IMR-90 (cell line): ENCODE data around the gene GFOD2. TPM values are rescaled to one million over a fixed set of nuclear protein-coding genes. Genes with fewer than 3 reads are reported as not detected.

Experiments
- ATAC-seq: fragments of 200-7000 bp; cut with Tn5 transposase; 2 replicates; pipeline ENCODE4 v1.9.1; 2020; ENCODE audit warnings: low read depth, mild to moderate bottlenecking, moderate library complexity
- BruUV-seq: library from RNA; stranded (reverse); fragments of 400-500 nt; replicated peaks from 2 replicates; lab custom pipeline; 2021; lab: Mats Ljungman, UMichigan
- CTCF ChIA-PET: fragments of 300-600 bp; formaldehyde crosslinking; extraction: SDS; loops from one replicate; lab custom pipeline; 2021; ENCODE audit warnings: antibody characterized with exemption; lab: Yijun Ruan, JAX
- POLR2A ChIA-PET: fragments of 300-600 bp; sonication (Branson Sonifier 250); formaldehyde crosslinking; loops from one replicate; lab custom pipeline; 2022; ENCODE audit warnings: antibody characterized with exemption; ENCODE audit not compliant: unreplicated experiment; lab: Charles Lee
- DNase-seq: peaks from one replicate; pipeline ENCODE4 v3.0.0; 2013
- H2AFZ ChIP-seq: replicated peaks from 2 replicates; pipeline ENCODE3; 2013; ENCODE audit warnings: low read length, mild to moderate bottlenecking; ENCODE audit not compliant: poor library complexity
- H2AK5ac ChIP-seq: 2 replicates; pipeline ENCODE4 v1.6.1; 2013; ENCODE audit warnings: low read depth, low read length, inconsistent platforms
- H2AK9ac ChIP-seq: replicated peaks from 2 replicates; pipeline ENCODE3; 2013; ENCODE audit warnings: mild to moderate bottlenecking, low read depth, low read length, moderate library complexity; ENCODE audit not compliant: poor library complexity
- H2BK120ac ChIP-seq: 2 replicates; pipeline ENCODE4 v1.6.1; 2013; ENCODE audit warnings: low read depth, low read length, inconsistent platforms
- H2BK15ac ChIP-seq: 3 replicates; pipeline ENCODE4 v1.6.1; 2013; ENCODE audit warnings: low read depth, low read length, inconsistent platforms
- H2BK20ac ChIP-seq: 2 replicates; pipeline ENCODE4 v1.6.1; 2013; ENCODE audit warnings: low read depth, mild to moderate bottlenecking, inconsistent platforms, low read length, moderate library complexity
- H2BK5ac ChIP-seq: 2 replicates; pipeline ENCODE4 v1.6.1; 2013; ENCODE audit warnings: mild to moderate bottlenecking, low read depth, low read length, inconsistent platforms; ENCODE audit not compliant: poor library complexity, severe bottlenecking
- H3K14ac ChIP-seq: replicated peaks from 2 replicates; pipeline ENCODE4 v1.6.1; 2013; ENCODE audit warnings: low read depth, low read length, inconsistent platforms
- H3K18ac ChIP-seq: 2 replicates; pipeline ENCODE4 v1.6.1; 2013; ENCODE audit warnings: low read depth, low read length, control low read depth
- H3K23ac ChIP-seq: 2 replicates; pipeline ENCODE4 v1.6.1; 2013; ENCODE audit warnings: low read depth, low read length, inconsistent platforms
- H3K27ac ChIP-seq: 2 replicates; pipeline ENCODE4 v1.5.1; 2013; ENCODE audit warnings: mild to moderate bottlenecking, control low read depth, low read length; ENCODE audit not compliant: insufficient read depth
- H3K27me3 ChIP-seq: 2 replicates; pipeline ENCODE4 v1.6.1; 2013; ENCODE audit warnings: low read length; ENCODE audit not compliant: control insufficient read depth, insufficient read depth
- H3K36me3 ChIP-seq: 2 replicates; pipeline ENCODE4 v1.6.1; 2013; ENCODE audit warnings: low read length, mixed read lengths; ENCODE audit not compliant: control insufficient read depth, insufficient read depth
- H3K4ac ChIP-seq: 2 replicates; pipeline ENCODE4 v1.6.1; 2013; ENCODE audit warnings: low read depth, low read length, inconsistent platforms
- H3K4me1 ChIP-seq: 2 replicates; pipeline ENCODE4 v1.6.1; 2013; ENCODE audit warnings: low read length, mixed read lengths; ENCODE audit not compliant: control insufficient read depth, insufficient read depth
- H3K4me2 ChIP-seq: 2 replicates; pipeline ENCODE4 v1.6.1; 2013; ENCODE audit warnings: low read depth, mild to moderate bottlenecking, control low read depth, low read length, moderate library complexity
- H3K4me3 ChIP-seq: 2 replicates; pipeline ENCODE4 v1.5.1; 2013; ENCODE audit warnings: low read depth, mild to moderate bottlenecking, control low read depth, low read length, moderate library complexity; ENCODE audit not compliant: insufficient read depth
- H3K56ac ChIP-seq: 2 replicates; pipeline ENCODE4 v1.6.1; 2013; ENCODE audit warnings: low read length, inconsistent platforms; ENCODE audit not compliant: insufficient read depth; ENCODE audit errors: extremely low read depth
- H3K79me1 ChIP-seq, 2 experiments: 2 replicates each; pipeline ENCODE4 v1.6.1; 2013; ENCODE audit warnings: low read length in 2 of 2, inconsistent platforms in 1 of 2, low read depth in 1 of 2
- H3K9ac ChIP-seq: 2 replicates; pipeline ENCODE4 v1.6.1; 2013; ENCODE audit warnings: low read depth, low read length, control low read depth
- H3K9me1 ChIP-seq: 2 replicates; pipeline ENCODE4 v1.6.1; 2013; ENCODE audit warnings: low read length, inconsistent platforms; ENCODE audit not compliant: insufficient read depth
- H3K9me3 ChIP-seq: 2 replicates; pipeline ENCODE4 v1.6.1; 2013; ENCODE audit warnings: low read length; ENCODE audit not compliant: control insufficient read depth, insufficient read depth
- H4K20me1 ChIP-seq: 2 replicates; pipeline ENCODE4 v1.6.1; 2013; ENCODE audit warnings: low read length, inconsistent platforms; ENCODE audit not compliant: insufficient read depth
- H4K5ac ChIP-seq: 2 replicates; pipeline ENCODE4 v1.6.1; 2013; ENCODE audit warnings: mild to moderate bottlenecking, low read depth, low read length, control low read depth
- H4K8ac ChIP-seq, 2 experiments: 2 replicates each; pipeline ENCODE4 v1.6.1; 2013; ENCODE audit warnings: low read depth in 2 of 2, low read length in 2 of 2, control low read depth in 1 of 2, inconsistent platforms in 1 of 2
- H4K91ac ChIP-seq: 2 replicates; pipeline ENCODE4 v1.6.1; 2013; ENCODE audit warnings: low read depth, low read length, inconsistent platforms; ENCODE audit not compliant: insufficient read depth
- BHLHE40 ChIP-seq: fragments of 150-350 bp; IDR thresholded peaks from 2 replicates; pipeline ENCODE4 v1.6.1; 2016; ENCODE audit warnings: mild to moderate bottlenecking, low read depth, low read length
- CEBPB ChIP-seq: IDR thresholded peaks from 2 replicates; pipeline ENCODE4 v1.6.1; 2012; ENCODE audit warnings: low read depth, low read length, improper control_type of control experiment
- CHD1 ChIP-seq: IDR thresholded peaks from 2 replicates; pipeline ENCODE4 v1.6.1; 2012; ENCODE audit warnings: low read depth, low read length, improper control_type of control experiment
- FOS ChIP-seq: fragments of 150-350 bp; IDR thresholded peaks from 2 replicates; pipeline ENCODE4 v1.6.1; 2016; ENCODE audit warnings: low read depth, low read length
- MAZ ChIP-seq: IDR thresholded peaks from 2 replicates; pipeline ENCODE4 v1.6.1; 2012; ENCODE audit warnings: low read depth, mild to moderate bottlenecking, low read length, improper control_type of control experiment, moderate library complexity, borderline replicate concordance
- POLR2A ChIP-seq: IDR thresholded peaks from 2 replicates; pipeline ENCODE4 v1.6.1; 2012; ENCODE audit warnings: mild to moderate bottlenecking, low read depth, low read length
- RAD21 ChIP-seq: IDR thresholded peaks from 2 replicates; pipeline ENCODE4 v1.6.1; 2012; ENCODE audit warnings: low read length, improper control_type of control experiment
- RCOR1 ChIP-seq: IDR thresholded peaks from 2 replicates; pipeline ENCODE4 v1.6.1; 2012; ENCODE audit warnings: mild to moderate bottlenecking, low read length, improper control_type of control experiment; ENCODE audit not compliant: insufficient replicate concordance
- SMC3 ChIP-seq: fragments of 150-350 bp; IDR thresholded peaks from 2 replicates; pipeline ENCODE4 v1.6.1; 2016; ENCODE audit warnings: low read depth, mild to moderate bottlenecking, antibody characterized with exemption, low read length, moderate library complexity
- WGBS, 2 experiments: methylation state at CpG; one replicate each; pipeline versions ENCODE4 v1.1.5 to v1.1.7; 2013; ENCODE audit warnings: missing lambda C conversion rate in 2 of 2; ENCODE audit not compliant: insufficient read length in 1 of 2; ENCODE audit errors: extremely low coverage in 2 of 2; 5-methylcytosine and 5-hydroxymethylcytosine counted together
- dilution Hi-C: fragments of 300-500 bp; cut with HindIII; formaldehyde crosslinking; loops from one replicate; pipeline ENCODE4 v1.14.3; 2018; ENCODE audit warnings: low sequenced_read_pairs; ENCODE audit not compliant: unreplicated experiment
- in situ Hi-C: fragments of 300-500 bp; cut with MboI; formaldehyde crosslinking; loops from 3 replicates; pipeline ENCODE4 v1.14.3; 2019; ENCODE audit warnings: low sequenced_read_pairs, inconsistent platforms, mixed read lengths
- intact Hi-C: fragments of 100-400 bp; cut with micrococcal nuclease; formaldehyde crosslinking; loops from 2 replicates; pipeline ENCODE4 v1.10.0; 2022
- polyA plus RNA-seq, 3 experiments: library from polyadenylated mRNA; depleted of rRNA; stranded (reverse); fragments of >200 nt; gene quantifications; 2 replicates each; pipeline ENCODE4 v1.2.3, GENCODE V29; 2012; ENCODE audit warnings: low replicate concordance in 1 of 3
- total RNA-seq: library from RNA; depleted of rRNA; stranded (reverse); fragments of >200 nt; gene quantifications from 2 replicates; pipeline ENCODE4 v1.2.3, GENCODE V29; 2012
- TF ChIP-seq, protein P1 (sequence below): fragments of 150-350 bp; IDR thresholded peaks from 2 replicates; pipeline ENCODE4 v1.6.1; 2016; ENCODE audit warnings: low read depth, mild to moderate bottlenecking, low read length, moderate library complexity, borderline replicate concordance

GFOD2 gene
- total and polyA plus RNA-seq, 2 of the 4 experiments (the other 2 are of a cell fraction), result 12.3 to 18.1 TPM

DNA sequence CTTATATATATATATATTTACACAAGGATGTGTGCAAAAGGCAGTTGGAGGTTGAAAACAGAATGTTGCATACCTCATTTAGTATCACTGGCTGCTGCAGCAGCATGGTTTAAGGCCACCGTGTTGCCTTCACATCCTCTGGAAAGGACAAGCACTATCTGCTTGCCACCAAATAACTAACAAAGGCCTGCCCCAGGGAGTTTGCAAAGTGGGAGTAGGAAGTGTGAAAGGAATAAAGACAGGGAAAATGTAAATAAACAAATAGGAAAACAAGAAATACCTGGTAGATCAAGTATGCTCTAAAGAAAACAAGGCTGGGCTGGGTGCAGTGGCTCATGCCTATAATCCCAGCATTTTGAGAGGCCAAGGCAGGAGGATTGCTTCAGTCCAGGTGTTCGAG lies 33.5 kb upstream of the GFOD2 start:
- Histone ChIP-seq H3K18ac (no peak overlapping the region), H3K9me1 (peaks cover 23% of the 10 kb centered on the region), H4K8ac (no peak overlapping the region), H2BK15ac (no peak overlapping the region), H3K4me3 (no peak overlapping the region), H2AK5ac (no peak overlapping the region), H3K9me3 (no peaks in the 10 kb centered on the region), H3K56ac (no peak overlapping the region), H2AK9ac (no peak overlapping the region), H2AFZ (no peak overlapping the region), H3K27ac (no peak overlapping the region), H2BK20ac (no peak overlapping the region), H3K79me1 (peaks cover 5 to 35% of the 10 kb centered on the region in 2 experiments), H3K23ac (no peak overlapping the region), H3K4ac (no peak overlapping the region), H3K9ac (no peak overlapping the region), H2BK5ac (no peak overlapping the region), H4K5ac (no peak overlapping the region), H3K36me3 (no peaks in the 10 kb centered on the region; the same call in 1 of the 2 replicates), H3K27me3 (no peaks in the 10 kb centered on the region), H3K14ac (no peak overlapping the region), H2BK120ac (no peak overlapping the region), H3K4me1 (no peaks in the 10 kb centered on the region), H3K4me2 (no peak overlapping the region), H4K20me1 (0 out of 2 replicates have a peak, but pooled peaks cover 12% of the 10 kb centered on the region), H4K91ac (no peak overlapping the region)
- CTCF ChIA-PET, result no interaction called here
- in situ Hi-C loops (no loop called here), intact Hi-C loops (no loop called here), dilution Hi-C loops (no loop called here)
- POLR2A ChIA-PET, result no interaction called here
- TF ChIP-seq FOS (no peak), POLR2A (no peak), CHD1 (no peak), CEBPB (no peak), BHLHE40 (no peak), SMC3 (no peak), RCOR1 (no peak), RAD21 (no peak), MAZ (no peak)
- TF ChIP-seq, protein P1, sequence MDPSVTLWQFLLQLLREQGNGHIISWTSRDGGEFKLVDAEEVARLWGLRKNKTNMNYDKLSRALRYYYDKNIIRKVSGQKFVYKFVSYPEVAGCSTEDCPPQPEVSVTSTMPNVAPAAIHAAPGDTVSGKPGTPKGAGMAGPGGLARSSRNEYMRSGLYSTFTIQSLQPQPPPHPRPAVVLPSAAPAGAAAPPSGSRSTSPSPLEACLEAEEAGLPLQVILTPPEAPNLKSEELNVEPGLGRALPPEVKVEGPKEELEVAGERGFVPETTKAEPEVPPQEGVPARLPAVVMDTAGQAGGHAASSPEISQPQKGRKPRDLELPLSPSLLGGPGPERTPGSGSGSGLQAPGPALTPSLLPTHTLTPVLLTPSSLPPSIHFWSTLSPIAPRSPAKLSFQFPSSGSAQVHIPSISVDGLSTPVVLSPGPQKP, result no peak
- no TSS peak for BruUV-seq
- ATAC-seq (no peak), DNase-seq (no peak)
- no CpG with 5 or more reads among the region's 2 CpGs for WGBS, 2 experiments
